Activated B cell treated with CpG ODN at 0.5 μM for 24 hours (primary cell): ENCODE data around the gene IPMK. TPM values are rescaled to one million over a fixed set of nuclear protein-coding genes. Genes with fewer than 3 reads are reported as not detected.
A peak's percentile ranks its signal among the peaks of the same experiment; 100 is the strongest.

Experiments used
- ATAC-seq: fragments of 200-7000 bp; cut with Tn5 transposase; one replicate; pipeline ENCODE4 v1.10.0; 2021; ENCODE audit warnings: low read depth, mild to moderate bottlenecking, moderate library complexity
- CTCF ChIA-PET: fragments of 350-600 bp; sonication (Branson Sonifier 250); formaldehyde crosslinking; loops from one replicate; lab custom pipeline; 2021; ENCODE audit warnings: antibody characterized with exemption; lab: Charles Lee
- POLR2A ChIA-PET: fragments of 350-600 bp; sonication (Branson Sonifier 250); formaldehyde crosslinking; loops from one replicate; lab custom pipeline; 2021; ENCODE audit warnings: antibody characterized with exemption; lab: Charles Lee
- DNase-seq: peaks from one replicate; pipeline ENCODE4 v3.0.0; 2022
- H3K27ac Mint-ChIP-seq: one replicate; pipeline ENCODE4 v1.8.0; 2020; ENCODE audit warnings: mixed read lengths
- H3K27me3 Mint-ChIP-seq: one replicate; pipeline ENCODE4 v1.8.0; 2021; ENCODE audit warnings: mixed read lengths
- H3K36me3 Mint-ChIP-seq: one replicate; pipeline ENCODE4 v1.8.0; 2021; ENCODE audit warnings: low read depth, mixed read lengths
- H3K4me1 Mint-ChIP-seq: one replicate; pipeline ENCODE4 v1.8.0; 2021; ENCODE audit warnings: mixed read lengths
- H3K4me3 Mint-ChIP-seq: one replicate; pipeline ENCODE4 v1.8.0; 2020; ENCODE audit warnings: mild to moderate bottlenecking, mixed read lengths
- H3K9me3 Mint-ChIP-seq: one replicate; pipeline ENCODE4 v1.8.0; 2020; ENCODE audit warnings: mixed read lengths
- intact Hi-C: fragments of 100-400 bp; cut with micrococcal nuclease; formaldehyde crosslinking; loops from one replicate; pipeline ENCODE4 v1.15.1; 2024
- total RNA-seq: library from RNA; stranded (reverse); gene quantifications from 2 replicates; pipeline ENCODE4 v1.2.3, GENCODE V29; 2022
- TF ChIP-seq, protein P1 (sequence below): fragments of 200-600 bp; IDR thresholded peaks from one replicate; pipeline ENCODE4 v1.8.0; 2022; ENCODE audit warnings: antibody characterized with exemption, mild to moderate bottlenecking

Gene IPMK
- 6.7 and 7.6 TPM in 2 replicates for total RNA-seq

GRCh38 chr10:58267713-58268453, at the start of gene IPMK:
Gene IPMK, minus strand, starts transcription at chr10:58267894. Its CDS starts 283 bp downstream, at chr10:58267611.
- ATAC-seq (peak; percentile 55), DNase-seq (peak; percentile 94)
- peak within 1 kb of the TSS; percentile 96 for H3K27ac Mint-ChIP-seq
- TF ChIP-seq, protein P1, sequence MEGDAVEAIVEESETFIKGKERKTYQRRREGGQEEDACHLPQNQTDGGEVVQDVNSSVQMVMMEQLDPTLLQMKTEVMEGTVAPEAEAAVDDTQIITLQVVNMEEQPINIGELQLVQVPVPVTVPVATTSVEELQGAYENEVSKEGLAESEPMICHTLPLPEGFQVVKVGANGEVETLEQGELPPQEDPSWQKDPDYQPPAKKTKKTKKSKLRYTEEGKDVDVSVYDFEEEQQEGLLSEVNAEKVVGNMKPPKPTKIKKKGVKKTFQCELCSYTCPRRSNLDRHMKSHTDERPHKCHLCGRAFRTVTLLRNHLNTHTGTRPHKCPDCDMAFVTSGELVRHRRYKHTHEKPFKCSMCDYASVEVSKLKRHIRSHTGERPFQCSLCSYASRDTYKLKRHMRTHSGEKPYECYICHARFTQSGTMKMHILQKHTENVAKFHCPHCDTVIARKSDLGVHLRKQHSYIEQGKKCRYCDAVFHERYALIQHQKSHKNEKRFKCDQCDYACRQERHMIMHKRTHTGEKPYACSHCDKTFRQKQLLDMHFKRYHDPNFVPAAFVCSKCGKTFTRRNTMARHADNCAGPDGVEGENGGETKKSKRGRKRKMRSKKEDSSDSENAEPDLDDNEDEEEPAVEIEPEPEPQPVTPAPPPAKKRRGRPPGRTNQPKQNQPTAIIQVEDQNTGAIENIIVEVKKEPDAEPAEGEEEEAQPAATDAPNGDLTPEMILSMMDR, result no peak
- no peaks in the 10 kb centered on the region for H3K9me3 Mint-ChIP-seq
- POLR2A ChIA-PET, result interaction anchor here (0.7 to 4.1 kb wide), 6 partner anchors 15 to 1969 kb away, joined by 3 to 43 read pairs (median 4); partner anchors contain the start of genes CCDC6, TFAM and UBE2D1
- peaks cover 12% of the 10 kb centered on the region for H3K36me3 Mint-ChIP-seq
- H3K4me3 Mint-ChIP-seq, result peak within 1 kb of the TSS; percentile 97
- CTCF ChIA-PET, result interaction anchor here (1.0 to 1.2 kb wide), 2 partner anchors 19 to 90 kb away, joined by 3 to 5 read pairs; no protein-coding TSS in a partner anchor
- intact Hi-C loops, result loop anchor here (1.0 to 5.0 kb wide), 4 partner anchors 23 to 1639 kb away; partner anchors contain the start of genes CCDC6 and TFAM
- no peaks in the 10 kb centered on the region for H3K27me3 Mint-ChIP-seq
- H3K4me1 Mint-ChIP-seq, result peaks cover 55% of the 10 kb centered on the region

DNA sequence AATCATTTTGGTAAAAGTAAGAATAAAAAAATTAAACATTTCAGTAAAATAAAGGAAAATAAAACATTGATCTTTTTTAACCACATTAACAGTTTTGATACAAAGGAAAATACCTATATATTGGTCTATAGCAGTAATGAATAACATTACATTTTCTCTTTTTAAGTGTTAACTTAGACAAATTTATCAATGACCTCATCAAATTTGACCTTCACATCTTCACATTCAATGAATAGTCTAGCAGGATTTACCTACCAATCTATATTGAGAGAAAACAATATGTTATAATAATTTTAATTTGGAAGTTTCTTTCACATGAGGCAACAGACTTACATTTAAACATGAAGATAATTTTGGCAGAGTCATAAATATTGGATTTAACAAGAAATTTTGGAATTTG, 49.2 kb upstream of the IPMK start:
- TF ChIP-seq, protein P1, result no peak
- H3K4me3 Mint-ChIP-seq, result no peak overlapping the region
- no peak for ATAC-seq
- H3K27me3 Mint-ChIP-seq, result peaks cover 3% of the 10 kb centered on the region
- H3K9me3 Mint-ChIP-seq, result no peaks in the 10 kb centered on the region
- intact Hi-C loops, result no loop called here
- ChIA-PET CTCF (no interaction called here), POLR2A (no interaction called here)
- no peaks in the 10 kb centered on the region for H3K4me1 Mint-ChIP-seq
- no peak overlapping the region for H3K27ac Mint-ChIP-seq
- no peak for DNase-seq
- no peaks in the 10 kb centered on the region for H3K36me3 Mint-ChIP-seq

- H3K27me3 Mint-ChIP-seq, result peaks cover 18% of the 10 kb centered on the region
- H3K36me3 Mint-ChIP-seq, result no peaks in the 10 kb centered on the region
- CTCF ChIA-PET, result interaction anchor here (1.6 kb wide), 1 partner anchor 9 kb away, joined by 3 read pairs; no protein-coding TSS in a partner anchor
- intact Hi-C loops, result no loop called here
- H3K9me3 Mint-ChIP-seq, result no peaks in the 10 kb centered on the region
- TF ChIP-seq, protein P1, result no peak
- POLR2A ChIA-PET, result no interaction called here
- no peak for DNase-seq
- ATAC-seq, result no peak
- no peak overlapping the region for H3K4me3 Mint-ChIP-seq
- no peak overlapping the region for H3K27ac Mint-ChIP-seq
- no peaks in the 10 kb centered on the region for H3K4me1 Mint-ChIP-seq
Measured at GRCh38 chr10:58311026-58311425, 43.3 kb upstream of the IPMK start.

DNA sequence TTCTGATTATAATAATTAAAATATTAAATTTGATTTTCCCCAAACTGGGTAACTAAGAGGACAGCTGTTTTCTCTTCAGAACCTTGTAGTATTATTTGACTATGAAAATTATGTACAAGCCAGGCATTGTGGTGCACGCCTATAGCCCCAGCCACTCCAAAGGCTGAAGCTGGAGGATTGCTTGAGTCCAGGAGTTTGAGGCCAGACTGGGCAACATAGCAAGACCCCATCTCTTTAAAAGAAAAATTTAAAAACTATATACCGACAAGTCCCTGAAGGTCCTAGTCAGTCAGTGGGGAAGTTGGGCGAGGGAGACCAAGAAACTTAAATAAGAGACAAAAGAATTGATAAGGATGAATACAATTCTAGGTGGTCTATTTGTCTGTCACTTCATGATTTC, 40.0 kb upstream of the IPMK start:
- no peaks in the 10 kb centered on the region for H3K4me1 Mint-ChIP-seq
- no peaks in the 10 kb centered on the region for H3K36me3 Mint-ChIP-seq
- intact Hi-C loops, result no loop called here
- ATAC-seq (no peak), DNase-seq (no peak)
- no peak overlapping the region for H3K27ac Mint-ChIP-seq
- ChIA-PET POLR2A (no interaction called here), CTCF (interaction anchor here (0.9 kb wide), 1 partner anchor 8 kb away, joined by 5 read pairs; no protein-coding TSS in a partner anchor)
- TF ChIP-seq, protein P1, result no peak
- peaks cover 24% of the 10 kb centered on the region for H3K27me3 Mint-ChIP-seq
- H3K9me3 Mint-ChIP-seq, result no peaks in the 10 kb centered on the region
- H3K4me3 Mint-ChIP-seq, result no peak overlapping the region

DNA sequence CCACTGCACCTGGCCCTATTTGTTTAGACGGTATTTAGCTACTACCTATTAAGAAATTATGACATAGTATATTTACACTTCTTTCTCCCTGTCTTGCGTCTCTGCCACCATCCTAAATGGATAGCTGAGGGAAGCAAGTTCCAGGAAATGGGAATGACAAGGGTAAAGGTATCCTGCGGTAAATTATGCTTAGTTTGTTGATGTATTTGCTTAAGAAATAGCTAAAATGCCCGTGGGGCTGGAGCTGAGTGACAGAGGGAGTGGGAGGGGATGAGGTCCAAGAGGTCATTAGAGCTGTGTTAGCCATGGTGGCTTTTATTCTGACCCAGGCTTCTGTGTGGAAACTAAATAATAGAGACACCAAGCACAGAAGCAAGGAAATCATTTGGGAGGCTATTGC, 38.1 kb upstream of the IPMK start:
- Mint-ChIP-seq H3K4me3 (no peak overlapping the region), H3K27me3 (peaks cover 28% of the 10 kb centered on the region), H3K27ac (no peak overlapping the region), H3K9me3 (no peaks in the 10 kb centered on the region), H3K4me1 (no peaks in the 10 kb centered on the region), H3K36me3 (no peaks in the 10 kb centered on the region)
- POLR2A ChIA-PET, result interaction anchor here (0.7 kb wide), 1 partner anchor 78 kb away, joined by 4 read pairs; no protein-coding TSS in a partner anchor
- TF ChIP-seq, protein P1, result no peak
- CTCF ChIA-PET, result no interaction called here
- DNase-seq, result no peak
- intact Hi-C loops, result no loop called here
- ATAC-seq, result no peak
